HepG2 (cell line): ENCODE results near the gene LITAFD. TPM values are rescaled to one million over a fixed set of nuclear protein-coding genes. Genes with fewer than 3 reads are reported as not detected.

Experiments used
- ATF1 ChIP-seq: IDR thresholded peaks from 2 replicates; pipeline ENCODE4 v1.6.1; 2016; ENCODE audit warnings: mild to moderate bottlenecking, control low read depth
- GTF3A ChIP-seq: sonication (generic); formaldehyde crosslinking; conservative IDR thresholded peaks from 2 replicates; pipeline ENCODE4 v1.4.0; 2020; ENCODE audit warnings: mild to moderate bottlenecking, missing genetic modification reagents
- GZF1 ChIP-seq: sonication (generic); formaldehyde crosslinking; IDR thresholded peaks from 2 replicates; pipeline ENCODE4 v1.5.1; 2020; ENCODE audit warnings: mild to moderate bottlenecking, missing genetic modification reagents
- MBD4 ChIP-seq: IDR thresholded peaks from 2 replicates; pipeline ENCODE4 v1.6.1; 2012; ENCODE audit warnings: low read length, inconsistent platforms, borderline replicate concordance
- NCOA2 ChIP-seq: sonication (generic); formaldehyde crosslinking; IDR thresholded peaks from 2 replicates; pipeline ENCODE4 v1.8.0; 2022; ENCODE audit warnings: inconsistent platforms
- PLRG1 ChIP-seq: fragments of 450-650 bp; conservative IDR thresholded peaks from 2 replicates; pipeline ENCODE4 v1.6.1; 2016
- PLSCR1 ChIP-seq: sonication (generic); formaldehyde crosslinking; IDR thresholded peaks from 2 replicates; pipeline ENCODE4 v1.5.0; 2020; ENCODE audit warnings: missing genetic modification reagents, mild to moderate bottlenecking, borderline replicate concordance
- PRDM10 ChIP-seq: sonication (generic); formaldehyde crosslinking; IDR thresholded peaks from 2 replicates; pipeline ENCODE4 v1.4.0; 2020; ENCODE audit warnings: low read depth, missing genetic modification reagents
- RAD51 ChIP-seq: fragments of 450-650 bp; IDR thresholded peaks from 2 replicates; pipeline ENCODE4 v1.6.1; 2016; ENCODE audit warnings: borderline replicate concordance
- RFX1 ChIP-seq: fragments of 450-650 bp; IDR thresholded peaks from 2 replicates; pipeline ENCODE4 v1.6.1; 2017
- RFX3 ChIP-seq: IDR thresholded peaks from 2 replicates; pipeline ENCODE4 v1.6.1; 2016; ENCODE audit warnings: missing biosample characterization, missing genetic modification reagents
- SALL2 ChIP-seq: sonication (generic); formaldehyde crosslinking; IDR thresholded peaks from 2 replicates; pipeline ENCODE4 v1.8.1; 2023; ENCODE audit warnings: mild to moderate bottlenecking, missing genetic modification reagents, inconsistent platforms
- STAG1 ChIP-seq: sonication (generic); formaldehyde crosslinking; IDR thresholded peaks from 2 replicates; pipeline ENCODE4 v1.4.0; 2020; ENCODE audit warnings: missing genetic modification reagents
- TFDP2 ChIP-seq: sonication (generic); formaldehyde crosslinking; IDR thresholded peaks from 2 replicates; pipeline ENCODE4 v1.4.0; 2020; ENCODE audit warnings: missing genetic modification reagents
- THAP11 ChIP-seq: IDR thresholded peaks from 2 replicates; pipeline ENCODE4 v1.6.1; 2016; ENCODE audit warnings: missing biosample characterization, missing genetic modification reagents
- ZBTB10 ChIP-seq: sonication (generic); formaldehyde crosslinking; IDR thresholded peaks from 2 replicates; pipeline ENCODE4 v1.4.0; 2020; ENCODE audit warnings: missing genetic modification reagents, borderline replicate concordance
- ZEB1 ChIP-seq: IDR thresholded peaks from 2 replicates; pipeline ENCODE4 v1.6.1; 2012; ENCODE audit warnings: mild to moderate bottlenecking, low read depth, inconsistent platforms; ENCODE audit not compliant: insufficient replicate concordance
- ZNF253 ChIP-seq: sonication (generic); formaldehyde crosslinking; IDR thresholded peaks from 2 replicates; pipeline ENCODE4 v1.8.0; 2022; ENCODE audit warnings: mild to moderate bottlenecking, missing genetic modification reagents, borderline replicate concordance
- ZNF337 ChIP-seq: sonication (generic); formaldehyde crosslinking; IDR thresholded peaks from 2 replicates; pipeline ENCODE4 v1.5.1; 2020; ENCODE audit warnings: missing genetic modification reagents, low read depth, mild to moderate bottlenecking, borderline replicate concordance
- ZNF850 ChIP-seq: sonication (generic); formaldehyde crosslinking; conservative IDR thresholded peaks from 2 replicates; pipeline ENCODE4 v1.9.0; 2021; ENCODE audit warnings: mild to moderate bottlenecking, missing genetic modification reagents
- ZSCAN30 ChIP-seq: sonication (generic); formaldehyde crosslinking; IDR thresholded peaks from 2 replicates; pipeline ENCODE4 v1.5.0; 2020; ENCODE audit warnings: mild to moderate bottlenecking, missing genetic modification reagents
- ZSCAN31 ChIP-seq: sonication (generic); formaldehyde crosslinking; IDR thresholded peaks from 2 replicates; pipeline ENCODE4 v1.5.0; 2020; ENCODE audit warnings: low read depth, mild to moderate bottlenecking, missing genetic modification reagents
- polyA plus RNA-seq, 8 experiments: library from polyadenylated mRNA; depleted of rRNA in 3 of 8; stranded (reverse) in 7 of 8; unstranded in 1 of 8; fragments of >200 nt; fragmentation: Illumina TruSeq in 4 of 8; extraction: Trizol in 4 of 8; gene quantifications; 2 replicates each; pipeline versions ENCODE4 v1.2.1 to v1.2.3, GENCODE V29; 2011 to 2016; ENCODE audit warnings: low read depth in 4 of 8, missing spikeins in 1 of 8, mixed read lengths in 1 of 8; ENCODE audit not compliant: insufficient read depth in 1 of 8
- total RNA-seq, 5 experiments: library from RNA; depleted of rRNA; stranded (reverse); fragments of >200 nt; fragmentation: Illumina TruSeq; extraction: Trizol; gene quantifications; 2 replicates each; pipeline ENCODE4 v1.2.3, GENCODE V29; 2016; ENCODE audit warnings: low read depth in 1 of 5

The LITAFD gene
- total and polyA plus RNA-seq, 2 of the 13 experiments (the other 11 are each of a cell fraction or from before 2014, with no cell fraction given), result not detected

- peak; percentile 86 for TF ChIP-seq PRDM10 (CRISPR knock-in tag)
- no peak for TF ChIP-seq PLRG1
- peak; percentile 60 for TF ChIP-seq TFDP2 (CRISPR knock-in tag)
- no peak for TF ChIP-seq PLSCR1
- TF ChIP-seq ZNF253, result peak; percentile 46; the same call in 1 of the 2 replicates
- 0 out of 2 replicates have a peak, but pooled peaks have one; percentile 50 for TF ChIP-seq ZNF850 (CRISPR knock-in tag)
- no peak for TF ChIP-seq RAD51
- peak; percentile 75; the same call in 1 of the 2 replicates for TF ChIP-seq RFX1
- TF ChIP-seq SALL2, result peak; percentile 100
- no peak for TF ChIP-seq MBD4
- TF ChIP-seq THAP11 (CRISPR knock-in tag), result peak; percentile 90
- no peak for TF ChIP-seq ZEB1
- peak; percentile 99 for TF ChIP-seq ZBTB10
- peak; percentile 99 for TF ChIP-seq ZSCAN31 (CRISPR knock-in tag)
- TF ChIP-seq RFX3 (CRISPR knock-in tag), result no peak; the same call in 1 of the 2 replicates
- TF ChIP-seq ZSCAN30, result no peak; the same call in 1 of the 2 replicates
- TF ChIP-seq GTF3A, result peak; percentile 97; the same call in 1 of the 2 replicates
- peak; percentile 95 for TF ChIP-seq NCOA2 (CRISPR knock-in tag)
- peak; percentile 63 for TF ChIP-seq STAG1 (CRISPR knock-in tag)
- no peak for TF ChIP-seq ATF1 (CRISPR knock-in tag)
- TF ChIP-seq GZF1, result peak; percentile 81; the same call in 1 of the 2 replicates
- TF ChIP-seq ZNF337 (CRISPR knock-in tag), result peak; percentile 94
Measured at GRCh38 chr16:8863594-8864424, 18.3 kb upstream of the LITAFD start (continued).
